Hematopoietic multipotent progenitor cell (in vitro differentiated cells): ENCODE measurements around the gene DENND2D. TPM values are rescaled to one million over a fixed set of nuclear protein-coding genes. Genes with fewer than 3 reads are reported as not detected.

ENCODE experiments used
- DNase-seq, 3 donors: peaks; one replicate each; pipeline ENCODE4 v3.0.0-alpha.2; 2011 to 2015; ENCODE audit warnings: low read depth in 2 of 3, low spot score in 2 of 3
- total RNA-seq: library from RNA; depleted of rRNA; stranded (reverse); fragments of >200 nt; gene quantifications from one replicate; pipeline ENCODE4 v1.2.3, GENCODE V29; 2012

Gene DENND2D
- total RNA-seq, 1 donor: 17.8 TPM

GRCh38 chr1:111204201-111204982, 3.9 kb upstream of the DENND2D start:
- DNase-seq: peak in 2 of 3 donors; percentile 59 to 67

- DNase-seq: peak in 2 of 3 donors; percentile 82 to 87
These were observed 3.3 kb upstream of the DENND2D start for GRCh38 chr1:111203681-111204200.

- DNase-seq: no peak
These were observed 2.5 kb upstream of the DENND2D start for GRCh38 chr1:111202707-111203623.

- no peak for DNase-seq
These were observed 1.9 kb upstream of the DENND2D start for GRCh38 chr1:111202366-111202706.

GRCh38 chr1:111201275-111202090, 1.0 kb upstream of the DENND2D start:
- DNase-seq: no peak

- no peak for DNase-seq
These were observed 336 bp upstream of the DENND2D start for GRCh38 chr1:111200802-111201161.

GRCh38 chr1:111199329-111199728, 1.1 kb downstream of the DENND2D start:
- DNase-seq: no peak

DNA sequence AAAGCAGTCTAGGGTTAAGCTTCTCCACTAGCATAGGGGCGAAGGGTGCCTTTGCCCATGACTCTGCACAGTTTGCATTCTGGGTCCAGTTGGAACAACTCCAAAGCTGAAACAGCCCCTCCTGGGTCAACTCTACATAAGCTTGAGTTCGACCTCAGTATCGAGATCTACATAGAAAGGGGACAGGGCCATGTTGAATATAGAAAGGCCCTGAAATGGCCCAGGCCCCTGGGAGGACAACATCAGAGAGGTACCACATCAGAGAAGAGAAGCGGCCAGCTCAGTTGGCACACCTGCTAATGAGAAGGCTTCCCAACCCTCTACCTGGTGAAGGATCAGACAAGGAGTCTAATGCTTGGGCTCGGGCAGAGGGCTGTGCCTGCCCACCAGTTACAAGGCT, 1.6 kb downstream of the DENND2D start:
- DNase-seq: no peak

GRCh38 chr1:111197598-111198284, 2.7 kb downstream of the DENND2D start:
- DNase-seq: no peak

GRCh38 chr1:111196213-111196612, 4.2 kb downstream of the DENND2D start:
- DNase-seq: no peak

DNA sequence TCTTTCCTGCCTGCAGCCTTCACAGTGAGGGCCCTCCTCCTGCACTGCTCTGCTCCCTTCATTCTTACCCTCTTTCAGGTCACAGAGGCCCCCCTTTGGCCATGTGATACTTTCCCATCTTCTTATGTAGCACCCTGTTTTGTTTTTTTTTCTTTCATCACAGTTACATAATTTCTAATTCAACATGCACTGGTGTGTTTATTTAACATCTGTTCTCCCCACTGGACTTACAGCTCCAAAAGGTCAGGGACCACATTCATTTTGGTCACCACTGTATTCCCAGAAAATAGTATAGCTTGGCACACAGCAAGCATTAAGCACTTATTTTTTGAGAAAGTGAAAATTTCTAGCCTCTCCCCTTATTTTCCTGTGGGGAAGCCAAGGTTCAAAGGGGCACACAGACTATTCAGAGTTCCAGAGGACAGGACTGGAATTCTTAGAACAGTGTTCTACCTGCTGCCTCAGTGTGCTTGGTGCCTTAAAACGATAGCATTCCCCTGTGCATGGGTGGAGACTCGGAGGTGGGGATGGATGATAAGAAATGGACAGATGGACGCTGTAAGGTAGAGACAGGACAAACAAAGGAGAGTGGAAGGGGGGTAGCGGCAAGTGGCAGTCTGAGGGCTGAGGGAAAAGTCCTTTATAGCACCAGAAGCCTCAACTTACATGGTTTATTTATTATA, 5.3 kb downstream of the DENND2D start:
- no peak for DNase-seq

DNA sequence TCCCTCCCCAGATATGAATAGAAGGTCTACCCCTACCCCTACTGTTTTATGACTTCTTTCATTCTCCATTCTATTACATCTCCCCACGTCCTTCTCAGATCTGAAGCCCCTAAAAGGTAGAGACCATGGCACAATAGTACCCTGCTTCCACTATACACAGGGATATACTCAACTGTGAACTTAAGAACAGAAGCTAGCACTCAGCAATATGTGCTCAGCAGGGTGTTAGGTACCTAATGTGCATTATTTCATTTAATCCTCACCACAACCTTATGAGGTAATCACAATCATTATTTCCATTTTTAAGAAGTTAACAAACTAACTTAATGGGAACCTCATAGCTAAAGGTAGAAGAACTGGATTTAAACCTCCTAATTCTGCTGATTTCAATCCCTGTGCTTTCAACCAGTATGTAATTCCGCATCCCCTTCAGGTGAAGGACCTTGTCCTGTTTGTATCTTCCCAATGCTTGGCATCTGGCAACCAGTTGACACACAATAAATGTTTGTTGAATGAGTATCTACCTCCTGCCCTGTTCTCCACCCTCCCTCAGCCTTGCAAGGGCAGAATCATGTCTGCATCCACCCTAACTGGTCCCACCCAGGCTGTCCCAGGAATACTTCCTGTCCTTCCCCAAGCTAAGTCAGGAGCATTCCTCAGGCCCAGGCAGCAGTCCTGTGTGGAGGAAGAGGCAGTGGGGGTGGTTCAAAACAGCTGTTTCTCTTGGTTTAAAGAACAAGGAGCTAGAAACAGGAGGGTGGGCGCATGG, 6.5 kb downstream of the DENND2D start:
- no peak for DNase-seq

- DNase-seq: peak in 1 of 3 donors; percentile 17
These were observed 7.6 kb downstream of the DENND2D start for GRCh38 chr1:111192658-111193519.

- no peak for DNase-seq
These were observed 8.4 kb downstream of the DENND2D start for GRCh38 chr1:111192074-111192473.

- DNase-seq: no peak
These were observed 8.9 kb downstream of the DENND2D start for GRCh38 chr1:111191496-111191895.

DNA sequence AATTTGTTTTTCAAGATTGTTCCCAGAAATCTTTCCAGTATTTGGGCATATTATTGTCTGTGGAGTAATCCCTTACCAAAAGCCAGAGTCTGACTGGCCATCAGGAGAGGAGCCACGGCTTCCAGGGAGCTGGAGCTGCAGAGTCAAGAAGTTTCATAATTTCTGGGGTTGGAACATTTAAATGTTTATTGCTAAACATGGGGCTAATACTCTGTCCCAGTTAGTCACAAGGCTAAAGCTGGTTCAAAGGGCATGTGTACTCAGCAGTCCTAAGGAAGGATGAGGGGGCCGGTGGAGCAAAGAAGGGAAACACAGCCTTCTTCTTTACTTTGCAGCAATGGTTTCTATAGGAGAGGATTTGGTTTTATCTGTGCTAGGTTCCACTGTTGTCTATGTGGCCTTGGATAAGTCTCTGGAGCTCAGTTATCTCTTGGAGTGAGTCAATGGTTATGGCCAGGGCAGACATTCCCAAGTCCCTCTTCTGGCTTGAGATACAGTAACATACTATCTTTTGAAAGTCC, 9.5 kb downstream of the DENND2D start:
- no peak for DNase-seq

GRCh38 chr1:111184663-111185062, 15.8 kb downstream of the DENND2D start:
- no peak for DNase-seq
